ENCODE data around the gene TBXA2R.

TBXA2R gene

DNA sequence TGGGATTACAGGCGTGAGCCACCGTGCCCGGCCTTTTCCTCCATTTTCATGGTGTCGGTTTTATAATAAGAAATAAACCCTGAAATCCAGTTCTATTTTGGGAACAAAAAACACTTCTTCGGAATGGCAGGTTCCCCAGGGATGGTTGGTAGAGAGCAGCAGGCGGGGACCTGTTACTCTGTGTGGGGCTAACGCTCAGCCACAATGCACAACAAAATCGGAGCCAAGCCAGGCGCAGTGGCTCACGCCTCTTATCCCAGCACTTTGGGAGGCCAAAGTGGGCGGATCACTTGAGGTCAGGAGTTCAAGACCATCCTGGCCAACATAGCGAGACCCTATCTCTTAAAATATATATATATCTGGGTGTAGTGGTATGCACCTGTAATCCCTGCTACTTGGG, 5.7 kb downstream of the TBXA2R start:
- Histone ChIP-seq H3K79me2 (no peaks in the 10 kb centered on the region), H3K4me3 (ENCODE audit: low read depth, low read length) (no peak overlapping the region), H3K9ac (no peak overlapping the region), H3K9me3 (ENCODE audit: control insufficient read depth, low read length) (no peaks in the 10 kb centered on the region), H3K4me1 (peaks cover 2% of the 10 kb centered on the region), H3K27me3 (ENCODE audit: control insufficient read depth, insufficient read depth, low read length) (no peaks in the 10 kb centered on the region), H3K27ac (no peak overlapping the region), H3K36me3 (ENCODE audit: control insufficient read depth, insufficient read depth, low read length) (no peaks in the 10 kb centered on the region), H3K4me2 (ENCODE audit: low read length) (no peak overlapping the region), H2AFZ (no peak overlapping the region)
- TF ChIP-seq, protein P1, sequence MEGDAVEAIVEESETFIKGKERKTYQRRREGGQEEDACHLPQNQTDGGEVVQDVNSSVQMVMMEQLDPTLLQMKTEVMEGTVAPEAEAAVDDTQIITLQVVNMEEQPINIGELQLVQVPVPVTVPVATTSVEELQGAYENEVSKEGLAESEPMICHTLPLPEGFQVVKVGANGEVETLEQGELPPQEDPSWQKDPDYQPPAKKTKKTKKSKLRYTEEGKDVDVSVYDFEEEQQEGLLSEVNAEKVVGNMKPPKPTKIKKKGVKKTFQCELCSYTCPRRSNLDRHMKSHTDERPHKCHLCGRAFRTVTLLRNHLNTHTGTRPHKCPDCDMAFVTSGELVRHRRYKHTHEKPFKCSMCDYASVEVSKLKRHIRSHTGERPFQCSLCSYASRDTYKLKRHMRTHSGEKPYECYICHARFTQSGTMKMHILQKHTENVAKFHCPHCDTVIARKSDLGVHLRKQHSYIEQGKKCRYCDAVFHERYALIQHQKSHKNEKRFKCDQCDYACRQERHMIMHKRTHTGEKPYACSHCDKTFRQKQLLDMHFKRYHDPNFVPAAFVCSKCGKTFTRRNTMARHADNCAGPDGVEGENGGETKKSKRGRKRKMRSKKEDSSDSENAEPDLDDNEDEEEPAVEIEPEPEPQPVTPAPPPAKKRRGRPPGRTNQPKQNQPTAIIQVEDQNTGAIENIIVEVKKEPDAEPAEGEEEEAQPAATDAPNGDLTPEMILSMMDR (IDR thresholded peaks at IDR 0.05), result no peak

DNA sequence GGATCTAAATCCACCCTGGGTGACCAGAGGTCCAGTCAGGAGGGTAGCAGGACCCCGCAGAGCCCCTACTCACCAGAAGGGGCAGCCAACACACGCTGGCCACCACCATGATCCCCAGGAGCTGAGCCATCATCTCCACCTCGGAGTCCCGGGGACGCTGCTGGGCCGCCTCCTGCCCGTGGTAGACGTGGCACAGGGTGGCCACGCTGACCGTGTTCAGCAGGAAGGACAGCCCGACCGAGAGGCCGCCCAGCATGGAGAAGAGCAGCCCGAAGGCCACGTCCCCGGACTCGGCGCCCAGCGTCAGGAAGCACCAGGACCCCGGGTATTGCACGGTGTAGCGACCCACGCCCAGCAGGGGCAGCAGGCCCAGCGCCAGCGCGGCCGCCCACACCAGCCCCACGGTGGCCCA, 6.9 kb downstream of the TBXA2R start:
- no peaks in the 10 kb centered on the region for H3K9me3 ChIP-seq (ENCODE audit: control insufficient read depth, low read length)
- H3K4me1 ChIP-seq, result no peaks in the 10 kb centered on the region
- H3K4me2 ChIP-seq (ENCODE audit: low read length), result no peak overlapping the region
- H3K27me3 ChIP-seq (ENCODE audit: control insufficient read depth, insufficient read depth, low read length), result no peaks in the 10 kb centered on the region
- no peak overlapping the region for H3K9ac ChIP-seq
- no peak overlapping the region for H2AFZ ChIP-seq
- no peak overlapping the region for H3K4me3 ChIP-seq (ENCODE audit: low read depth, low read length)
- H3K27ac ChIP-seq, result no peak overlapping the region
- TF ChIP-seq, protein P1 (IDR thresholded peaks at IDR 0.05), result no peak
- H3K79me2 ChIP-seq, result no peaks in the 10 kb centered on the region
- no peaks in the 10 kb centered on the region for H3K36me3 ChIP-seq (ENCODE audit: control insufficient read depth, insufficient read depth, low read length)

DNA sequence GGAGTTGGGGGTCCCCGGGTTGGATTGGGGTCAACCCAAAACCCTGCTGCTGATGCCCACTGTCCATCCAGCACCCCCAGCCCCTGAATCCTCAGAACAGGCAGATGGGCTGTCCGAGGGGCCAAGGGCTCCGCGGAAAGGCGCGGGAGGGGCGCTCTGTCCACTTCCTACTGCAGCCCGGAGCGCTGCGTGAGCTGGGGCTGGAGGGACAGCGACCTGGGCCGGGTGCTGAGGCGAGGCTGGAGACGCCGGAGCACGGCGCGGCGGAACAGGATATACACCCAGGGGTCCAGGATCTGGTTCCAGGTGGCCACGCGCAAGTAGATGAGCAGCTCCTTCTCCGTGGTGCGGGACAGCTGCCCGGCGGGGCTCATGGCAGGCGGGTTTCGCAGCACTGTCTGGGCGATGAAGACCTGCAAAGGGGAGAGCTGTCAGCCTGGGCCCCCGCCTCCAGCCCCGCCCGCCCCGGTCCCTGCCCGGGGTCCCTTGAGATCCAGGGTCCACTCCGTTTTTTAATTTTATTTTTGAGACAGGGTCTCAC, 11.1 kb downstream of the TBXA2R start:
- Histone ChIP-seq H3K79me2 (no peaks in the 10 kb centered on the region), H3K27ac (no peak overlapping the region), H3K36me3 (ENCODE audit: control insufficient read depth, insufficient read depth, low read length) (no peaks in the 10 kb centered on the region), H3K4me1 (no peaks in the 10 kb centered on the region), H3K9me3 (ENCODE audit: control insufficient read depth, low read length) (no peaks in the 10 kb centered on the region), H3K4me3 (ENCODE audit: low read depth, low read length) (no peak overlapping the region), H3K27me3 (ENCODE audit: control insufficient read depth, insufficient read depth, low read length) (no peaks in the 10 kb centered on the region), H3K9ac (no peak overlapping the region), H3K4me2 (ENCODE audit: low read length) (no peak overlapping the region), H2AFZ (no peak overlapping the region)
- TF ChIP-seq, protein P1 (IDR thresholded peaks at IDR 0.05), result no peak

DNA sequence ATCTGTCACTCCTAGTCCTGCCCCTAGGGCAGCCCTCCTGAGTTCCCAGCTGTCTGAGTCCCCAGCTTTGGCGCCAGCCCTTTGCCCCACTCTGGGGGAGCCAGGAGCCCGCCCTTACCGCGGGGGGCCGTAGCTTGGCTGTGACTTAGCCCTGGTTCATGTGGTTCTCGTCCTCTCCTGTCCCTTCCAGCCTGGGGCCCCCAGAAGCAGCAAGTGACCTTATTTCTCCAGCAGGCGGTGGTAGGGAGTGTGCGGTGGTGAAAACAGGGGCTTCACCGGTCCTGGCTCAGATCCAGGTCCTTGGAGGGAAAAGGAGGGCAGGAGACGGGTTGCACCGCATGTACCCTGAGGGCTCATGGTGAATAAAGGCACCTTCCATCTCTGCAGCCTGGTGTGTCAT, 13.5 kb downstream of the TBXA2R start:
- Histone ChIP-seq H3K27ac (no peak overlapping the region), H3K4me2 (ENCODE audit: low read length) (no peak overlapping the region), H3K4me1 (no peaks in the 10 kb centered on the region), H3K9ac (no peak overlapping the region), H2AFZ (no peak overlapping the region), H3K9me3 (ENCODE audit: control insufficient read depth, low read length) (no peaks in the 10 kb centered on the region), H3K27me3 (ENCODE audit: control insufficient read depth, insufficient read depth, low read length) (no peaks in the 10 kb centered on the region), H3K4me3 (ENCODE audit: low read depth, low read length) (no peak overlapping the region), H3K79me2 (no peaks in the 10 kb centered on the region), H3K36me3 (ENCODE audit: control insufficient read depth, insufficient read depth, low read length) (no peaks in the 10 kb centered on the region)
- TF ChIP-seq, protein P1 (IDR thresholded peaks at IDR 0.05), result no peak

DNA sequence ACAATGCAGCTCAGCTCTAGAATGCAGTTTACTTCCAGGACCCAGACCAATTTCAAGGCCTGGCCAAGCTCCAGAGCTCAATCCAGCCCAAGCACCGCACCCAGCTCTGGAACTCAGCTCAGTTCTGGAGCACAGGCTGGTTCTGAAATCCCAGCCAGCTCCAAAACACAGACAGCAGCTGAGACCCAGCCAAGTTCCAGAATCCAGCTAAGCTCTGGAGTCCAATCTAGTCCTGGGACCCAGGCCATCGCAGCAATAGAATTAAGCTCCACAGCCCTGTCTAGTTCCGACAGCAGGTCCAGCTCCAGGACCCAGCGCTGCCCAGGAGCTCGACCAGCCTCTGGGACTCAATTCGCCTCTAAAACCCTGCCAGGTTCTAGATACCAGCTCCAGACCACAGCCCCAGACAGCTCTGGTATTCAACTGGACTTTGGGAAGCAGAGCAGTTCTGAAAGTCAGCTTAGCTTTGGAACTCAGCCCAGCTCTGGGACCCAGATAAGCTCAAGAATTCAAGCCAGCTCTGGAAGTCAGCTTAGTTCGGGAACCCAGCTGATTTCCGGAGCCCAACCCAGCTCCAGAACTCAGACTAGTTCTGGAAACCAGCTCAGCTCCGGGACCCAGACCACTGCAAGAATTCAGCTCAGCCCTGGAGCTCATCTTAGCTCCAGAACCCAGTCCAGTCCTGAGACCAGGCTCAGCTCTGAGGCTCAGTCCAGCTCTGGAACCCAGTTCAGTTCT, 14.6 kb downstream of the TBXA2R start:
- no peak overlapping the region for H3K27ac ChIP-seq
- H3K27me3 ChIP-seq (ENCODE audit: control insufficient read depth, insufficient read depth, low read length), result no peaks in the 10 kb centered on the region
- TF ChIP-seq, protein P1 (IDR thresholded peaks at IDR 0.05), result no peak
- no peak overlapping the region for H3K9ac ChIP-seq
- H3K36me3 ChIP-seq (ENCODE audit: control insufficient read depth, insufficient read depth, low read length), result no peaks in the 10 kb centered on the region
- H3K4me3 ChIP-seq (ENCODE audit: low read depth, low read length), result no peak overlapping the region
- no peaks in the 10 kb centered on the region for H3K9me3 ChIP-seq (ENCODE audit: control insufficient read depth, low read length)
- no peaks in the 10 kb centered on the region for H3K79me2 ChIP-seq
- H3K4me1 ChIP-seq, result no peaks in the 10 kb centered on the region
- no peak overlapping the region for H2AFZ ChIP-seq
- no peak overlapping the region for H3K4me2 ChIP-seq (ENCODE audit: low read length)

All from parathyroid adenoma (tissue), 2 donors.